OCI-LY1 (cell line): ENCODE results near the gene HJURP.

Experiments used
- H2AFZ ChIP-seq: fragments of 200-600 bp; sonication (generic), shearing (Covaris generic); 2 replicates; pipeline ENCODE4 v1.6.0; 2014; ENCODE audit warnings: antibody characterized with exemption, mild to moderate bottlenecking, low read length
- H3F3A ChIP-seq: fragments of 200-600 bp; sonication (generic), shearing (Covaris generic); 2 replicates; pipeline ENCODE4 v1.6.0; 2014; ENCODE audit warnings: mild to moderate bottlenecking, antibody characterized with exemption, low read length, moderate library complexity; ENCODE audit not compliant: insufficient read depth
- H3K27ac ChIP-seq: fragments of 200-600 bp; sonication (generic); 2 replicates; pipeline ENCODE4 v1.5.1; 2014; ENCODE audit warnings: low read length, mixed run types, mild to moderate bottlenecking, low read depth; ENCODE audit not compliant: poor library complexity, severe bottlenecking
- H3K27me3 ChIP-seq: fragments of 200-600 bp; sonication (generic); 2 replicates; pipeline ENCODE4 v1.6.0; 2014; ENCODE audit warnings: antibody characterized with exemption, mild to moderate bottlenecking, low read length, moderate library complexity; ENCODE audit not compliant: insufficient read depth
- H3K36me3 ChIP-seq: fragments of 200-600 bp; sonication (generic); 2 replicates; pipeline ENCODE4 v1.6.1; 2014; ENCODE audit warnings: mild to moderate bottlenecking, antibody characterized with exemption, low read length, moderate library complexity, mixed read lengths; ENCODE audit not compliant: insufficient read depth
- H3K4me1 ChIP-seq: fragments of 200-600 bp; sonication (generic); 2 replicates; pipeline ENCODE4 v1.5.1; 2014; ENCODE audit warnings: mild to moderate bottlenecking, low read length, moderate library complexity; ENCODE audit not compliant: insufficient read depth, severe bottlenecking
- H3K4me2 ChIP-seq: fragments of 200-600 bp; sonication (generic), shearing (Covaris generic); 2 replicates; pipeline ENCODE4 v1.6.1; 2014; ENCODE audit warnings: low read length
- H3K4me3 ChIP-seq: fragments of 200-600 bp; sonication (generic); 2 replicates; pipeline ENCODE4 v1.5.1; 2014; ENCODE audit warnings: low read length, low read depth, mild to moderate bottlenecking, mixed read lengths; ENCODE audit not compliant: poor library complexity, severe bottlenecking
- H3K79me2 ChIP-seq: fragments of 200-600 bp; shearing (Covaris generic); 2 replicates; pipeline ENCODE4 v1.6.1; 2016; ENCODE audit warnings: mixed run types, low read length, mixed read lengths; ENCODE audit not compliant: insufficient read depth
- H3K9ac ChIP-seq: fragments of 200-600 bp; sonication (generic), shearing (Covaris generic); 2 replicates; pipeline ENCODE4 v1.6.1; 2014; ENCODE audit warnings: mild to moderate bottlenecking, low read length, mixed read lengths
- H3K9me2 ChIP-seq: fragments of 200-600 bp; sonication (generic), shearing (Covaris generic); 2 replicates; pipeline ENCODE4 v1.6.1; 2014; ENCODE audit warnings: low read depth, mild to moderate bottlenecking, low read length, mixed read lengths
- H3K9me3 ChIP-seq: fragments of 200-600 bp; shearing (Covaris generic); 2 replicates; pipeline ENCODE4 v1.6.1; 2014; ENCODE audit warnings: low read length, mixed read lengths
- H4K20me1 ChIP-seq: fragments of 200-600 bp; sonication (generic), shearing (Covaris generic); 2 replicates; pipeline ENCODE4 v1.6.0; 2016; ENCODE audit warnings: mild to moderate bottlenecking, low read length; ENCODE audit not compliant: insufficient read depth
- EZH2 ChIP-seq: fragments of 200-600 bp; sonication (generic), shearing (Covaris generic); IDR thresholded peaks from 2 replicates; pipeline ENCODE4 v1.8.0; 2017; ENCODE audit warnings: borderline replicate concordance, mixed run types, mild to moderate bottlenecking, antibody characterized with exemption, low read length, moderate library complexity, mixed read lengths
- TF ChIP-seq, protein P1 (sequence below): fragments of 200-600 bp; sonication (generic), shearing (Covaris generic); IDR thresholded peaks from 2 replicates; pipeline ENCODE4 v1.5.1; 2017; ENCODE audit warnings: mild to moderate bottlenecking, antibody characterized with exemption, low read length, moderate library complexity, mixed read lengths

HJURP gene

DNA sequence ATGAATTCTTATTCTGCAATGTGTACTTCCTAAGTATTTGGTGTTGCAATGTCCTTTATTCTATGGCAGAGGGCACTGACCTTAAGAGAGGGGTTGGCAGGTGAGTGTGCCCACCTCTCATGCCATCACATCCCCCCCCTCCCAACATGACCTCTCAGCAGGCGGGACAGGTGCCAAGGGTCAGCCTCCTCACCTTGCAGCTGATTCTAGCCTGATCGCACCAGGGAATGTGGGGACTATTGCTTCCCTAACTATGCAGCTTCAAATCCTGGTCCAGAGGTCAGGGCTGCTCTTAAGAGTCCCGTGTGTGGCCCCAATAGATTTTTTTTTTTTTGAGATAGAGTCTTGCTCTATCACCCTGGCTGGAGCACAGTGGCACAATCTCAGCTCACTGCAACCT is 9.5 kb downstream of the HJURP start:
- peaks cover 4% of the 10 kb centered on the region for H3K4me1 ChIP-seq
- no peaks in the 10 kb centered on the region for H4K20me1 ChIP-seq
- peaks cover 100% of the 10 kb centered on the region for H3K36me3 ChIP-seq

DNA sequence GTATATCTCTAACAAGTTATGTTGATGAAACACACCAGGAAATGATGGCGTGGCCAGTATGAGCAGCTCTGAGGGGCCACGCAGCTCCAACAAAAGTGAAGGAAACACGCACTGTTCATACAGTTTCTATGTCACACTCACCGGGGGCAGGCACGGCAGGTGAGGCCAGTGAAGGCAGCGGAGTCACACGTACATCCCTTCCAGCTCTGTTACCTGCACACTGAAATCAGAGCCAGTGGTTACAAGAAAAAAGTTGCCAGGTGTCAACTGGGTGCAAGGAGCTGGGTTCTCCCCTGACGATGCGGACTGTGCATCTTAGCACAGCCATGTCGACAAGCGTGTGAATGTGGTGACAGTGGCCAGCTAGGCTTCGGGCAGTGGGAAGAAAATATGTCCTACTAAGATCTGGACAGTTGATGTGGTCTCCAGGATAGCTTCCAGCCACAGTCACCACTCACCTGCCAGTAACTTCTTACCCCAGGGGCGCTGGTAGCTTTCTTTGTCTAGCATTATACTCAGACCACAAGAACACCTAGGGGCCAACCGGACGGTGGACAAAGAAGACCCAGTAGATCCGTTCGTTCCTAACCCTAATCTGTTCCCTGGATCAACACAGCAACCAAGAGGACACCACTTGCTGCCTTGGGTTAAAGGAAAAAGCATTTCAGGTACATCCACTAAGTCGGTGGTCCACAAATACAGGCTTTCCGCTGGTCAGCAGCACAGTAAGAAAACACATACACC is 10.1 kb downstream of the HJURP start:
- H2AFZ ChIP-seq, result no peak overlapping the region
- H3K9me2 ChIP-seq, result no peaks in the 10 kb centered on the region
- H3K27me3 ChIP-seq, result no peaks in the 10 kb centered on the region
- H3K79me2 ChIP-seq, result peaks cover 25% of the 10 kb centered on the region; the same call in 1 of the 2 replicates
- TF ChIP-seq, protein P1, sequence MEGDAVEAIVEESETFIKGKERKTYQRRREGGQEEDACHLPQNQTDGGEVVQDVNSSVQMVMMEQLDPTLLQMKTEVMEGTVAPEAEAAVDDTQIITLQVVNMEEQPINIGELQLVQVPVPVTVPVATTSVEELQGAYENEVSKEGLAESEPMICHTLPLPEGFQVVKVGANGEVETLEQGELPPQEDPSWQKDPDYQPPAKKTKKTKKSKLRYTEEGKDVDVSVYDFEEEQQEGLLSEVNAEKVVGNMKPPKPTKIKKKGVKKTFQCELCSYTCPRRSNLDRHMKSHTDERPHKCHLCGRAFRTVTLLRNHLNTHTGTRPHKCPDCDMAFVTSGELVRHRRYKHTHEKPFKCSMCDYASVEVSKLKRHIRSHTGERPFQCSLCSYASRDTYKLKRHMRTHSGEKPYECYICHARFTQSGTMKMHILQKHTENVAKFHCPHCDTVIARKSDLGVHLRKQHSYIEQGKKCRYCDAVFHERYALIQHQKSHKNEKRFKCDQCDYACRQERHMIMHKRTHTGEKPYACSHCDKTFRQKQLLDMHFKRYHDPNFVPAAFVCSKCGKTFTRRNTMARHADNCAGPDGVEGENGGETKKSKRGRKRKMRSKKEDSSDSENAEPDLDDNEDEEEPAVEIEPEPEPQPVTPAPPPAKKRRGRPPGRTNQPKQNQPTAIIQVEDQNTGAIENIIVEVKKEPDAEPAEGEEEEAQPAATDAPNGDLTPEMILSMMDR, result no peak
- no peak for TF ChIP-seq EZH2
- no peak overlapping the region for H3K27ac ChIP-seq
- no peaks in the 10 kb centered on the region for H3F3A ChIP-seq
- peaks cover 4% of the 10 kb centered on the region for H3K4me1 ChIP-seq
- no peaks in the 10 kb centered on the region for H3K9me3 ChIP-seq
- H3K4me3 ChIP-seq, result no peak overlapping the region
- no peak overlapping the region for H3K4me2 ChIP-seq
- no peak overlapping the region for H3K9ac ChIP-seq
- H3K36me3 ChIP-seq, result peaks cover 100% of the 10 kb centered on the region
- H4K20me1 ChIP-seq, result no peaks in the 10 kb centered on the region

More for the DNA sequence above, 9.5 kb downstream of the HJURP start:
- TF ChIP-seq, protein P1, result no peak
- no peak for TF ChIP-seq EZH2
- Histone ChIP-seq H3K9ac (no peak overlapping the region), H3F3A (no peaks in the 10 kb centered on the region), H3K9me2 (no peaks in the 10 kb centered on the region), H3K4me3 (no peak overlapping the region), H3K27me3 (no peaks in the 10 kb centered on the region), H3K9me3 (no peaks in the 10 kb centered on the region), H3K79me2 (peaks cover 19% of the 10 kb centered on the region; the same call in 1 of the 2 replicates), H2AFZ (no peak overlapping the region), H3K4me2 (no peak overlapping the region), H3K27ac (no peak overlapping the region)

DNA sequence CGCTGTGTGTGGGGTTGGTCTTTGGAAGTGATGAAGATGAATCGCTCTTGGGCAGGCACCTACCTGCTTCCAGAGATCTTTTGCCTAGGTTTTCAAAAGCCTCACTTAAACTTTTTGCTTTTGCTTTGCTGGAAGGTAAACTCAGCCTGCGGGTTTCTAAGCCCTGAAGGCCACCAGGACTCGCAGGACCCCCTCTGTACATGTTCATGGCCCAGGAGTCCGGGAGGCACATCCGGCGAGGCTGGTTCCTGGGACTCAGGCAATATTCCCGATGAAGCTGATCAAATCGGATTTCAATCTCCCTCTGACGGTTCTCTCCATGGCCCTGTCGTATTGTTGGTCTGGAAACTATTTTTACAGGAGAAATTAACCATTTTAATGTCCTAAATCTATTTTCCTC is 13.2 kb downstream of the HJURP start:
- H3F3A ChIP-seq, result no peaks in the 10 kb centered on the region
- H3K4me2 ChIP-seq, result no peak overlapping the region
- no peak overlapping the region for H2AFZ ChIP-seq
- TF ChIP-seq EZH2, result no peak
- TF ChIP-seq, protein P1, result no peak
- no peak overlapping the region for H3K9ac ChIP-seq
- H3K79me2 ChIP-seq, result peaks cover 43% of the 10 kb centered on the region
- no peak overlapping the region for H3K27ac ChIP-seq
- H3K27me3 ChIP-seq, result no peaks in the 10 kb centered on the region
- H3K9me3 ChIP-seq, result no peaks in the 10 kb centered on the region
- H3K4me1 ChIP-seq, result peaks cover 4% of the 10 kb centered on the region
- no peaks in the 10 kb centered on the region for H4K20me1 ChIP-seq
- no peak overlapping the region for H3K4me3 ChIP-seq
- H3K9me2 ChIP-seq, result no peaks in the 10 kb centered on the region
- H3K36me3 ChIP-seq, result peaks cover 100% of the 10 kb centered on the region
